ENCODE data around the gene SLCO3A1. TPM values are rescaled to one million over a fixed set of nuclear protein-coding genes. Genes with fewer than 3 reads are reported as not detected.

Gene SLCO3A1
- total RNA-seq, 3 donors from 2014 or later: 13.4 to 23.8 (median 14.3) TPM

- no peak overlapping the region for H3K4me3 ChIP-seq
- H3K36me3 ChIP-seq (ENCODE audit: low read depth): no peaks in the 10 kb centered on the region
- ATAC-seq (no peak), DNase-seq (peak in 1 of 3 donors; percentile 15)
- H3K9me3 ChIP-seq: no peaks in the 10 kb centered on the region
- TF ChIP-seq CTCF (IDR thresholded peaks at IDR 0.05): no peak
- H3K4me1 ChIP-seq (ENCODE audit: low read depth): no peaks in the 10 kb centered on the region
- intact Hi-C loops (cut with DNase I, micrococcal nuclease): loop anchor here (10.0 kb wide), 3 partner anchors 220 to 370 kb away; partner anchors contain the start of gene SLCO3A1 (in 1 of the 2)
These were observed 221.1 kb downstream of the SLCO3A1 start for GRCh38 chr15:92074646-92075045.

- ATAC-seq: no peak
These were observed 222.3 kb downstream of the SLCO3A1 start for GRCh38 chr15:92075764-92076163.

GRCh38 chr15:92076541-92076940 is 223.0 kb downstream of the SLCO3A1 start:
- H3K4me1 ChIP-seq (ENCODE audit: low read depth): no peaks in the 10 kb centered on the region
- no peak for DNase-seq
- no peak overlapping the region for H3K4me3 ChIP-seq
- ATAC-seq: no peak
- H3K9me3 ChIP-seq: no peaks in the 10 kb centered on the region
- TF ChIP-seq CTCF (IDR thresholded peaks at IDR 0.05): no peak
- no peaks in the 10 kb centered on the region for H3K36me3 ChIP-seq (ENCODE audit: low read depth)
- intact Hi-C loops (cut with DNase I, micrococcal nuclease): loop anchor here (10.0 kb wide), 3 partner anchors 222 to 372 kb away; partner anchors contain the start of gene SLCO3A1 (in 1 of the 2)

More at GRCh38 chr15:92075764-92076163, 222.3 kb downstream of the SLCO3A1 start:
- no peak for DNase-seq
- TF ChIP-seq CTCF (IDR thresholded peaks at IDR 0.05): no peak
- no peaks in the 10 kb centered on the region for H3K9me3 ChIP-seq
- no peaks in the 10 kb centered on the region for H3K4me1 ChIP-seq (ENCODE audit: low read depth)
- intact Hi-C loops (cut with DNase I, micrococcal nuclease): loop anchor here (10.0 kb wide), 3 partner anchors 221 to 371 kb away; partner anchors contain the start of gene SLCO3A1 (in 1 of the 2)
- no peaks in the 10 kb centered on the region for H3K36me3 ChIP-seq (ENCODE audit: low read depth)
- H3K4me3 ChIP-seq: no peak overlapping the region

- DNase-seq (peak; percentile 57 to 83 (median 79)), ATAC-seq (peak; percentile 82)
- Histone ChIP-seq H3K4me3 (no peak overlapping the region), H3K4me1 (ENCODE audit: low read depth) (no peaks in the 10 kb centered on the region), H3K36me3 (ENCODE audit: low read depth) (no peaks in the 10 kb centered on the region), H3K9me3 (no peaks in the 10 kb centered on the region)
- intact Hi-C loops (cut with DNase I, micrococcal nuclease): loop anchor here (10.0 kb wide), 3 partner anchors 223 to 373 kb away; partner anchors contain the start of gene SLCO3A1 (in 1 of the 2)
- peak; percentile 40 for TF ChIP-seq CTCF (IDR thresholded peaks at IDR 0.05)
These were observed 224.0 kb downstream of the SLCO3A1 start for GRCh38 chr15:92077353-92078085.

- Histone ChIP-seq H3K36me3 (ENCODE audit: low read depth) (no peaks in the 10 kb centered on the region), H3K9me3 (no peaks in the 10 kb centered on the region), H3K4me1 (ENCODE audit: low read depth) (no peaks in the 10 kb centered on the region), H3K4me3 (no peak overlapping the region)
- ATAC-seq: no peak
- no peak for TF ChIP-seq CTCF (IDR thresholded peaks at IDR 0.05)
- intact Hi-C loops (cut with DNase I, micrococcal nuclease): loop anchor here (10.0 kb wide), 3 partner anchors 223 to 373 kb away; partner anchors contain the start of gene SLCO3A1 (in 1 of the 2)
- DNase-seq: no peak
These were observed 224.8 kb downstream of the SLCO3A1 start for GRCh38 chr15:92078270-92078669.

Measured in mucosa of descending colon (tissue), 3 donors.